Measurements from ENCODE around the gene DAB2IP.

Gene DAB2IP

GRCh38 chr9:121751686-121752445 is 100.4 kb downstream of the DAB2IP start:
- H3K4me3 ChIP-seq (ENCODE audit: low read depth, low read length): no peak overlapping the region
- no peak for TF ChIP-seq CTCF (IDR thresholded peaks at IDR 0.05; ENCODE audit: low read depth, low read length)

- no peak for TF ChIP-seq CTCF (IDR thresholded peaks at IDR 0.05; ENCODE audit: low read depth, low read length)
- H3K4me3 ChIP-seq (ENCODE audit: low read depth, low read length): no peak overlapping the region
Observed at GRCh38 chr9:121752929-121753328, 101.5 kb downstream of the DAB2IP start.

GRCh38 chr9:121753802-121754654 is 102.6 kb downstream of the DAB2IP start:
- no peak overlapping the region for H3K4me3 ChIP-seq (ENCODE audit: low read depth, low read length)
- TF ChIP-seq CTCF (IDR thresholded peaks at IDR 0.05; ENCODE audit: low read depth, low read length): no peak

GRCh38 chr9:121754655-121755436 is 103.4 kb downstream of the DAB2IP start:
- no peak overlapping the region for H3K4me3 ChIP-seq (ENCODE audit: low read depth, low read length)
- TF ChIP-seq CTCF (IDR thresholded peaks at IDR 0.05; ENCODE audit: low read depth, low read length): no peak

GRCh38 chr9:121755581-121755980 is 104.1 kb downstream of the DAB2IP start:
- no peak overlapping the region for H3K4me3 ChIP-seq (ENCODE audit: low read depth, low read length)
- TF ChIP-seq CTCF (IDR thresholded peaks at IDR 0.05; ENCODE audit: low read depth, low read length): no peak

GRCh38 chr9:121756474-121757280 is 105.2 kb downstream of the DAB2IP start:
- H3K4me3 ChIP-seq (ENCODE audit: low read depth, low read length): no peak overlapping the region
- TF ChIP-seq CTCF (IDR thresholded peaks at IDR 0.05; ENCODE audit: low read depth, low read length): no peak

All from WI38 (cell line).